Activated naive CD4-positive, alpha-beta T cell treated with anti-CD3 and anti-CD28 coated beads for 36 hours (primary cell): ENCODE measurements around the gene SREBF2. TPM values are rescaled to one million over a fixed set of nuclear protein-coding genes. Genes with fewer than 3 reads are reported as not detected.

Experiments used
- CTCF ChIA-PET: fragments of 350-600 bp; sonication (Branson Sonifier 250); formaldehyde crosslinking; loops from one replicate; lab custom pipeline; 2021; ENCODE audit warnings: antibody characterized with exemption; lab: Charles Lee
- DNase-seq: peaks from one replicate; pipeline ENCODE4 v3.0.0-alpha.2; 2020
- H3K27ac Mint-ChIP-seq: one replicate; pipeline ENCODE4 v1.8.0; 2021; ENCODE audit warnings: mild to moderate bottlenecking, mixed read lengths
- H3K27me3 Mint-ChIP-seq: one replicate; pipeline ENCODE4 v1.8.0; 2021; ENCODE audit warnings: low read depth, mixed read lengths
- H3K36me3 Mint-ChIP-seq: one replicate; pipeline ENCODE4 v1.8.0; 2021; ENCODE audit warnings: low read depth, mixed read lengths
- H3K4me1 Mint-ChIP-seq: one replicate; pipeline ENCODE4 v1.8.0; 2021; ENCODE audit warnings: low read depth, mixed read lengths
- H3K4me3 Mint-ChIP-seq: one replicate; pipeline ENCODE4 v1.8.0; 2021; ENCODE audit warnings: mild to moderate bottlenecking, moderate library complexity, mixed read lengths
- H3K9me3 Mint-ChIP-seq: one replicate; pipeline ENCODE4 v1.8.0; 2021; ENCODE audit warnings: mixed read lengths
- intact Hi-C: fragments of 100-400 bp; cut with micrococcal nuclease; formaldehyde crosslinking; loops from one replicate; pipeline ENCODE4 v1.15.1; 2023
- total RNA-seq, 2 experiments: library from RNA; stranded (reverse); gene quantifications; one replicate each; pipeline ENCODE4 v1.2.3, GENCODE V29; 2021

SREBF2 gene
- total RNA-seq, 2 experiments from 2014 or later: 143 to 147 TPM

GRCh38 chr22:41845380-41846267 is 12.7 kb downstream of the SREBF2 start:
- DNase-seq: no peak
- CTCF ChIA-PET: interaction anchor here (1.0 to 1.5 kb wide), 3 partner anchors 11 to 111 kb away, joined by 3 to 8 read pairs (median 4); no protein-coding TSS in a partner anchor
- no peaks in the 10 kb centered on the region for H3K9me3 Mint-ChIP-seq
- H3K4me1 Mint-ChIP-seq: peaks cover 82% of the 10 kb centered on the region
- no peaks in the 10 kb centered on the region for H3K27me3 Mint-ChIP-seq
- intact Hi-C loops: no loop called here
- H3K4me3 Mint-ChIP-seq: peak overlapping the region; percentile 0
- peaks cover 35% of the 10 kb centered on the region for H3K36me3 Mint-ChIP-seq
- peak overlapping the region; percentile 59 for H3K27ac Mint-ChIP-seq

DNA sequence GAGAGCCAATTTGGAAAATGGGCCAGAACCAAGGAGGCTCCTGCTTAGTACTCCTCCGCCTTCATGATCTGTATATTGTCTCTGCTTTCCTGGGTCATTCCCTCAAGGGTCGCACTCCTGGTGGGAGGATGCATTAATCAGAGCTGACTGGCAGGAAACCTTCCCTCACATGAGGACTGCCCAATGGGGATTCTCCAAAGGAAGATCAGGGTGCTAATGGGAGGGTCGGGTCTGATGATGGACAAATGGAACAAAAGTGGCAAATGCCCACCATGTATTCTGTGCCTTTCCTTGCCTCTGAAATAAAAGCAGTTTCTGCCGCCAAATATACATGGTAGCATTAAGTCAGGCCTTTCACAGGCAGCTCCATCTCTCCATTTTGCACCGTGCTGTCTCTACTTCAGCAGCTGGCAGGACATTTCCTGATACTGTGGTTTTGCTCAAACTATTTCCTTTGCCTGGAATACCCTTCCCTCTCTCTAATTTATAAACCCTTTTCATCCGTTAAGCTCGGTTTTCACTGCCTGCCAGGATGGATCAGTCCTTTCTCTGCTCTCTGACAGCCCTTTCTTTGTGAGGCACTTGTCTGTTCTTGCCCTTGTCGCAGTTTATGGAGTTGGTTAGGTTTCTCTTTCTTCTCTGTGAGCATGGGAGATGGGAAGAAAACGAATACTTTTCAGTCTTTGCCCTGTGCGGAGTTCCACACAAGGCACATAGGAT is 13.5 kb downstream of the SREBF2 start:
- CTCF ChIA-PET: interaction anchor here (1.0 to 1.5 kb wide), 4 partner anchors 11 to 111 kb away, joined by 3 to 8 read pairs (median 4); no protein-coding TSS in a partner anchor
- H3K36me3 Mint-ChIP-seq: peaks cover 31% of the 10 kb centered on the region
- H3K4me3 Mint-ChIP-seq: no peak overlapping the region
- intact Hi-C loops: no loop called here
- peaks cover 75% of the 10 kb centered on the region for H3K4me1 Mint-ChIP-seq
- no peaks in the 10 kb centered on the region for H3K9me3 Mint-ChIP-seq
- no peak for DNase-seq
- H3K27me3 Mint-ChIP-seq: no peaks in the 10 kb centered on the region
- H3K27ac Mint-ChIP-seq: peak overlapping the region; percentile 25

- CTCF ChIA-PET: interaction anchor here (0.6 to 1.0 kb wide), 2 partner anchors 110 to 222 kb away, joined by 3 read pairs; no protein-coding TSS in a partner anchor
- Mint-ChIP-seq H3K4me3 (no peak overlapping the region), H3K36me3 (peaks cover 26% of the 10 kb centered on the region), H3K4me1 (peaks cover 72% of the 10 kb centered on the region), H3K9me3 (no peaks in the 10 kb centered on the region), H3K27me3 (no peaks in the 10 kb centered on the region), H3K27ac (peak overlapping the region; percentile 25)
- no peak for DNase-seq
- intact Hi-C loops: no loop called here
Measured at GRCh38 chr22:41847300-41847699, 14.4 kb downstream of the SREBF2 start.

DNA sequence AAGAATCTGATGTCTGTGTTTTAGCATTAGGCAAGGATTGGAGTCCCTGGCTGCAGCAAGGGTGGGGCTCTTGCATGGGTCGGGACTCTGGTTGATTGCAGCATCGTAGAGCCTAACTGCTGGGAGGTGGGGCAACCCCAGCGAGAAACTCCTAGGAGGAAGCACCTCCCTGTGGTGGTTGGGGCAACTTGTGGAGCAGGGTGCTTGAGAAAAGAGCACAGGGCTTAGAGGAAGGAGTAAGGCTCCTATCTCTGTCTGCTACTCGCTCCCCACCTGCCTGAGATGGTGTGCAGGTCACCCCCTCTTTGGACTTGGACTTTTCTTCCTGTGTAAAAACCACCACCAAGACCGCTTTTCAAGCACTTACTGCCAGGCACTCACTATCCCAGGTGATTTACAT is 15.6 kb downstream of the SREBF2 start:
- intact Hi-C loops: no loop called here
- H3K27me3 Mint-ChIP-seq: no peaks in the 10 kb centered on the region
- peaks cover 69% of the 10 kb centered on the region for H3K4me1 Mint-ChIP-seq
- peaks cover 26% of the 10 kb centered on the region for H3K36me3 Mint-ChIP-seq
- H3K9me3 Mint-ChIP-seq: no peaks in the 10 kb centered on the region
- DNase-seq: no peak
- H3K27ac Mint-ChIP-seq: no peak overlapping the region
- CTCF ChIA-PET: no interaction called here
- no peak overlapping the region for H3K4me3 Mint-ChIP-seq

GRCh38 chr22:41856469-41856868 is 23.6 kb downstream of the SREBF2 start:
- intact Hi-C loops: loop anchor here (5.0 kb wide), 1 partner anchor 409 kb away; the partner anchor contains the start of gene TOB2
- Mint-ChIP-seq H3K9me3 (no peaks in the 10 kb centered on the region), H3K27ac (peak overlapping the region; percentile 95), H3K36me3 (peaks cover 13% of the 10 kb centered on the region), H3K4me3 (no peak overlapping the region), H3K27me3 (no peaks in the 10 kb centered on the region), H3K4me1 (peaks cover 76% of the 10 kb centered on the region)
- no peak for DNase-seq
- CTCF ChIA-PET: interaction anchor here (1.1 to 3.5 kb wide), 6 partner anchors 10 to 91 kb away, joined by 3 to 26 read pairs (median 4); partner anchors contain the start of gene CENPM

- intact Hi-C loops: loop anchor here (1.0 to 5.0 kb wide), 7 partner anchors 14 to 410 kb away; partner anchors contain the start of gene TOB2
- Mint-ChIP-seq H3K4me3 (peak overlapping the region; percentile 11), H3K4me1 (peaks cover 77% of the 10 kb centered on the region), H3K9me3 (no peaks in the 10 kb centered on the region), H3K27me3 (no peaks in the 10 kb centered on the region), H3K27ac (peak overlapping the region; percentile 95), H3K36me3 (peaks cover 13% of the 10 kb centered on the region)
- peak; percentile 93 for DNase-seq
- CTCF ChIA-PET: interaction anchor here (0.6 to 3.5 kb wide), 15 partner anchors 11 to 160 kb away, joined by 3 to 26 read pairs (median 5); partner anchors contain the start of genes CENPM and SREBF2
Measured at GRCh38 chr22:41857155-41857859, 24.4 kb downstream of the SREBF2 start.

DNA sequence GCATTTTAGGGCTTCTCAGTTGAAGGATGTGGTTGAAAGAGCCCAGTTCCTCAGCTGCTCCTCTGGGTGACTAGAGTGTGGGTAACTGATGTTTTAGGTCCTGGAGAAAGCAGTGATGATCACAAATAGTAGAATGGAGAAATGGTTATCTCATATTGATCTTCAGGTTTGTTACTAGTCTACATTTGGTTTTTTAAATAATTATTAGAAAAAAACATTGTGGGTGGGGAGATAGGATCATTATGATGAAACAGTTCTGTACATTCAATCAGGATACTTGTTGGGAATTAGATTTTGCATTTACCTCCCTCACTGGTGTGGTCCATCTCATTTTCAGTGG is 24.9 kb downstream of the SREBF2 start:
- Mint-ChIP-seq H3K4me1 (peaks cover 80% of the 10 kb centered on the region), H3K4me3 (no peak overlapping the region), H3K36me3 (peaks cover 11% of the 10 kb centered on the region), H3K27ac (peak overlapping the region; percentile 95), H3K27me3 (no peaks in the 10 kb centered on the region), H3K9me3 (no peaks in the 10 kb centered on the region)
- CTCF ChIA-PET: interaction anchor here (0.6 to 3.5 kb wide), 12 partner anchors 12 to 161 kb away, joined by 3 to 26 read pairs (median 6); partner anchors contain the start of gene SREBF2
- intact Hi-C loops: loop anchor here (1.0 to 5.0 kb wide), 8 partner anchors 15 to 411 kb away; partner anchors contain the start of gene TOB2
- no peak for DNase-seq

GRCh38 chr22:41862160-41862529 is 29.2 kb downstream of the SREBF2 start:
- Mint-ChIP-seq H3K36me3 (peaks cover 25% of the 10 kb centered on the region), H3K27me3 (no peaks in the 10 kb centered on the region), H3K27ac (peak overlapping the region; percentile 97), H3K4me3 (peak overlapping the region; percentile 58), H3K4me1 (peaks cover 87% of the 10 kb centered on the region), H3K9me3 (no peaks in the 10 kb centered on the region)
- intact Hi-C loops: loop anchor here (1.0 to 2.0 kb wide), 6 partner anchors 11 to 81 kb away; partner anchors contain the start of gene CCDC134
- CTCF ChIA-PET: interaction anchor here (0.6 to 2.8 kb wide), 14 partner anchors 9 to 1212 kb away, joined by 3 to 31 read pairs (median 4); partner anchors contain the start of gene SREBF2
- DNase-seq: peak; percentile 76

DNA sequence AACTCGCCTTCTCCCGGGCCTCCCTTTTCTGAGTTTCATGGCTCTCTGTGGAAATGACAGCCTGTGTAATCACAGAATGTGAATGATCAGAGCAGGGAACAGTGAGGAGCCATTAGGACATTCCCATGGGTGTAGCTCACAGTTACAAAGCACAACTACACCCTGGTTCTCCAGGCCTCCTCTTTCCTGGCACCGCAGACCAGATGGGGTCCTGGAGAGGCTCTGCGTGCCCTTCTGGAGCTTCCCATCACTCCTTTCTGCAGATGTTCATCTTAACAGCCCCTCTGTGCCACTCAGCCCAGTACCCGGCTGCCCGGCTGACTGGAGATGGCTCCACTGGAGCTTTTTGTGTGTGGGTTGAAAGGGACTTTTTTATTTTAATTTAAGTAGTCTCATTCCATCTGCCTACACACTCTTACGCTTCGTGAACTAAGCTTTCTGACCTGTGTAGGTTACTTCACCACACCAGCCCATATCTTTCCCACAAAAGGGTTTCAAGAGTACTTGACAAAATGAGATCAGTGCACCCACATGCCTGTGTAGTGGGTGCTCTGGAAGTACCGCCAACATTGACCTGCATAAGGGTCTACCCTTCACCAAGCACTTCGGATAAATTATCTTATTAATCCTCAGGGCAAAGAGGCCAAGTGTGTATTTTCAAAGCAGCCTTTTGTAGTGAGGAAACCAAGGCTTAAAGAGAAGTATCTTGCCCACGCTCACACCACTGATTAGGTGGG is 29.8 kb downstream of the SREBF2 start:
- H3K27me3 Mint-ChIP-seq: no peaks in the 10 kb centered on the region
- peaks cover 30% of the 10 kb centered on the region for H3K36me3 Mint-ChIP-seq
- H3K27ac Mint-ChIP-seq: peak overlapping the region; percentile 97
- CTCF ChIA-PET: interaction anchor here (0.6 to 2.8 kb wide), 16 partner anchors 9 to 1213 kb away, joined by 3 to 31 read pairs (median 4); partner anchors contain the start of genes CCDC134 and SREBF2
- DNase-seq: peak; percentile 80
- H3K9me3 Mint-ChIP-seq: no peaks in the 10 kb centered on the region
- intact Hi-C loops: loop anchor here (1.0 to 2.0 kb wide), 6 partner anchors 11 to 82 kb away; partner anchors contain the start of gene CCDC134
- H3K4me3 Mint-ChIP-seq: peak overlapping the region; percentile 58
- H3K4me1 Mint-ChIP-seq: peaks cover 82% of the 10 kb centered on the region

- Mint-ChIP-seq H3K4me3 (peak overlapping the region; percentile 58), H3K4me1 (peaks cover 74% of the 10 kb centered on the region), H3K27ac (peak overlapping the region; percentile 97), H3K36me3 (peaks cover 34% of the 10 kb centered on the region), H3K9me3 (no peaks in the 10 kb centered on the region), H3K27me3 (no peaks in the 10 kb centered on the region)
- CTCF ChIA-PET: interaction anchor here (1.1 to 2.8 kb wide), 3 partner anchors 11 to 117 kb away, joined by 3 to 31 read pairs (median 5); no protein-coding TSS in a partner anchor
- intact Hi-C loops: loop anchor here (2.0 kb wide), 2 partner anchors 63 to 83 kb away; partner anchors contain the start of gene CCDC134
- no peak for DNase-seq
Measured at GRCh38 chr22:41863472-41863871, 30.6 kb downstream of the SREBF2 start.

DNA sequence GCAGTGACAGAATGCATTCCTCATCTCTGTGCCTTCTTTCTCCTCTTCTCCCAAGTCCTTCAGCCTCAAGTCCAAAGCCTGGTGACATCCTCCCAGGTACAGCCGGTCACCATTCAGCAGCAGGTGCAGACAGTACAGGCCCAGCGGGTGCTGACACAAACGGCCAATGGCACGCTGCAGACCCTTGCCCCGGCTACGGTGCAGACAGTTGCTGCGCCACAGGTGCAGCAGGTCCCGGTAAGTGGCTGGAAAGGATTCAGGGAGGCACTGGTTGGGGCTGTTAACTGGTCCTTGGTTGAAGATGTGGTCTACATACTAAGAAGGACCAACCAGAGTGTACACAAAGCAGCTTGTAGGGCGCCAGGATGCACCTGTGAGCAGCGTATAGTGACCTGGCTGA is 35.7 kb downstream of the SREBF2 start:
- Mint-ChIP-seq H3K27ac (no peak overlapping the region), H3K27me3 (no peaks in the 10 kb centered on the region), H3K4me1 (peaks cover 59% of the 10 kb centered on the region), H3K9me3 (no peaks in the 10 kb centered on the region), H3K4me3 (no peak overlapping the region), H3K36me3 (peaks cover 62% of the 10 kb centered on the region)
- no peak for DNase-seq
- CTCF ChIA-PET: no interaction called here
- intact Hi-C loops: no loop called here
